ENCODE measurements around the gene METTL15.

METTL15 gene

GRCh38 chr11:28089378-28089777 lies 18.8 kb upstream of the METTL15 start:
- H3K9ac ChIP-seq (ENCODE audit: low read length), result no peak overlapping the region
- H3K27ac ChIP-seq (ENCODE audit: low read length), result no peak overlapping the region
- H3K4me2 ChIP-seq (ENCODE audit: low read depth, low read length), result no peak overlapping the region
- no peaks in the 10 kb centered on the region for H3F3A ChIP-seq (ENCODE audit: insufficient read depth, low read length)
- no peaks in the 10 kb centered on the region; the same call in 1 of the 2 replicates for H3K36me3 ChIP-seq (replicated peaks; ENCODE audit: insufficient read depth, low read length)
- no peaks in the 10 kb centered on the region for H4K20me1 ChIP-seq (ENCODE audit: insufficient read depth, low read length)
- H3K9me3 ChIP-seq (replicated peaks; ENCODE audit: insufficient read depth, low read length), result no peaks in the 10 kb centered on the region
- no peaks in the 10 kb centered on the region for H3K9me2 ChIP-seq (replicated peaks; ENCODE audit: insufficient read depth, low read length)
- no peaks in the 10 kb centered on the region for H3K4me1 ChIP-seq (ENCODE audit: low read length)
- no peak for DNase-seq
- H3K79me2 ChIP-seq (ENCODE audit: low read length), result no peaks in the 10 kb centered on the region
- no peak overlapping the region for H3K4me3 ChIP-seq (ENCODE audit: low read length)
- TF ChIP-seq EZH2 (optimal IDR thresholded peaks at IDR 0.05; ENCODE audit: low read depth, low read length) (no peak), CTCF (IDR thresholded peaks at IDR 0.05; ENCODE audit: low read length) (no peak), EZH2phosphoT487 (IDR thresholded peaks at IDR 0.05; ENCODE audit: low read length) (no peak)
- H3K27me3 ChIP-seq (replicated peaks; ENCODE audit: insufficient read depth, low read length), result no peaks in the 10 kb centered on the region
- no peak overlapping the region for H2AFZ ChIP-seq (ENCODE audit: low read length)

DNA sequence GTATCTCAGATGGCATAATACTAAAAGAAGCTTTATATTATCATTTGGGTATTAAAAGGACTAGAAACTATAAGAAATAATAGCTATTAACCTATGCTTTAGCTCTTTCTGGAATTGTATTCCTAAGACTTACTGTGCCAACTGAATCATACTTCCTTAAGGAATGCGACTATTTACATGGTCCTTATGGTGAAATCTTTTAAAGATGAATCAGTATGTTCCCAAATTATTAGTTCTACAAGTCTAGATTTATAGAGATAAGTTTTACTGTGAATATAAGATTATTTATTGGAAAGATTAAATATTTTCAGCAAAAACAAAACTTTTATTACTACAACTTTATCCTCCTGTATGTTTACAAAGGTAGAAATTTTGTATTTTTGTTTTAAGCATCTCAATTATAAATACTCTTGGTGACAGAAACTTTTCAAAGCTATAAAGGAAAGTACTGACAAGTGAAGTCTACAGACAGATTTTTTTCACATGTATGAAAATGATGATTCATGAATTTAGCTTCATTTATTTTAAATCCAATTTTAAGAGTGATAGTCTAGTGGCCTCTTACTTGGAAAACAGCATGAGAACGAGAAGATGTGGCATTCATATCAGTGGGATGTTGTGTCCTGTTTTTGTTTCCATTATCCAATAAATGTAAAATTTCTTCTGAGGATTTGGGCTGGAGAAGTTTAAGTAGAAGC lies 18.0 kb upstream of the METTL15 start:
- TF ChIP-seq CTCF (IDR thresholded peaks at IDR 0.05; ENCODE audit: low read length), result no peak
- no peak for TF ChIP-seq EZH2phosphoT487 (IDR thresholded peaks at IDR 0.05; ENCODE audit: low read length)
- no peak for TF ChIP-seq EZH2 (optimal IDR thresholded peaks at IDR 0.05; ENCODE audit: low read depth, low read length)
- DNase-seq, result no peak
- H3K9me3 ChIP-seq (replicated peaks; ENCODE audit: insufficient read depth, low read length), result no peaks in the 10 kb centered on the region
- no peaks in the 10 kb centered on the region for H4K20me1 ChIP-seq (ENCODE audit: insufficient read depth, low read length)
- no peak overlapping the region for H3K4me2 ChIP-seq (ENCODE audit: low read depth, low read length)
- H3K4me3 ChIP-seq (ENCODE audit: low read length), result no peak overlapping the region
- H3K4me1 ChIP-seq (ENCODE audit: low read length), result no peaks in the 10 kb centered on the region
- no peak overlapping the region for H3K27ac ChIP-seq (ENCODE audit: low read length)
- no peaks in the 10 kb centered on the region for H3F3A ChIP-seq (ENCODE audit: insufficient read depth, low read length)
- 0 out of 2 replicates have a peak, but pooled peaks cover 6% of the 10 kb centered on the region for H3K79me2 ChIP-seq (ENCODE audit: low read length)
- no peak overlapping the region for H2AFZ ChIP-seq (ENCODE audit: low read length)
- H3K36me3 ChIP-seq (replicated peaks; ENCODE audit: insufficient read depth, low read length), result no peaks in the 10 kb centered on the region; the same call in 1 of the 2 replicates
- H3K9me2 ChIP-seq (replicated peaks; ENCODE audit: insufficient read depth, low read length), result no peaks in the 10 kb centered on the region
- no peak overlapping the region for H3K9ac ChIP-seq (ENCODE audit: low read length)
- H3K27me3 ChIP-seq (replicated peaks; ENCODE audit: insufficient read depth, low read length), result no peaks in the 10 kb centered on the region

DNA sequence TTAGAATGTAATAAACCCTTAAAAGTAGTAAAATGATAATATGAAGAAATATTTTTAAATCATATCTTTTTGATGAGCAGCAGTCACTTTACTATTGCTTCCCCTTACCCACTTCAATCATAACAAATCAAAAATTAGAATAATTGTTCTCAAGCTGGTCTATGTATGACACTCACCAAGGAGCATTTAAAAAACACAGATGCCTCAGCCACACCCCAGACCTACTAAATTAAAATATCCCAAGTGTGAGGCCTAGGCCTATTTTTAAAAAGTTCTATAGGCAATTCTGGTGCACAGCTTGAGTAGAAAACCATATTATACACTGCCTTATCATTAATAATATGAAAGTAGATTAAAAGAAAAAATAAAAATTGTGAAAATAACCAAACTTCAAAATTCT lies 15.4 kb upstream of the METTL15 start:
- no peaks in the 10 kb centered on the region for H4K20me1 ChIP-seq (ENCODE audit: insufficient read depth, low read length)
- H3F3A ChIP-seq (ENCODE audit: insufficient read depth, low read length), result no peaks in the 10 kb centered on the region
- peaks cover 14% of the 10 kb centered on the region; the same call in 1 of the 2 replicates for H3K79me2 ChIP-seq (ENCODE audit: low read length)
- TF ChIP-seq EZH2phosphoT487 (IDR thresholded peaks at IDR 0.05; ENCODE audit: low read length) (no peak), CTCF (IDR thresholded peaks at IDR 0.05; ENCODE audit: low read length) (no peak), EZH2 (optimal IDR thresholded peaks at IDR 0.05; ENCODE audit: low read depth, low read length) (no peak)
- no peak overlapping the region for H3K4me3 ChIP-seq (ENCODE audit: low read length)
- H3K9ac ChIP-seq (ENCODE audit: low read length), result no peak overlapping the region
- no peaks in the 10 kb centered on the region for H3K27me3 ChIP-seq (replicated peaks; ENCODE audit: insufficient read depth, low read length)
- H3K27ac ChIP-seq (ENCODE audit: low read length), result no peak overlapping the region
- DNase-seq, result no peak
- no peaks in the 10 kb centered on the region for H3K4me1 ChIP-seq (ENCODE audit: low read length)
- H3K9me3 ChIP-seq (replicated peaks; ENCODE audit: insufficient read depth, low read length), result no peaks in the 10 kb centered on the region
- no peak overlapping the region for H3K4me2 ChIP-seq (ENCODE audit: low read depth, low read length)
- no peaks in the 10 kb centered on the region for H3K9me2 ChIP-seq (replicated peaks; ENCODE audit: insufficient read depth, low read length)
- H2AFZ ChIP-seq (ENCODE audit: low read length), result no peak overlapping the region
- H3K36me3 ChIP-seq (replicated peaks; ENCODE audit: insufficient read depth, low read length), result no peaks in the 10 kb centered on the region; the same call in 1 of the 2 replicates

Data from MM.1S (cell line).